DND-41 (cell line): Measurements from ENCODE around the gene ATXN7L2.

Experiments
- ATAC-seq: fragments of 200-7000 bp; cut with Tn5 transposase; 3 replicates; pipeline ENCODE4 v1.9.1; 2021; ENCODE audit warnings: low read depth; ENCODE audit not compliant: insufficient read depth
- DNase-seq: peaks from one replicate; pipeline ENCODE4 v3.0.0-alpha.2; 2020
- H2AFZ ChIP-seq: 2 replicates; pipeline ENCODE4 v1.6.0; 2012; ENCODE audit warnings: low read depth, low read length
- H3K27ac ChIP-seq: 2 replicates; pipeline ENCODE4 v1.5.1; 2012; ENCODE audit warnings: low read length, inconsistent platforms
- H3K27me3 ChIP-seq: fragments of 200-600 bp; sonication (generic); 2 replicates; pipeline ENCODE4 v1.6.0; 2012; ENCODE audit warnings: low read length, mild to moderate bottlenecking, inconsistent platforms; ENCODE audit not compliant: insufficient read depth, poor library complexity
- H3K36me3 ChIP-seq: 2 replicates; pipeline ENCODE4 v1.5.1; 2012; ENCODE audit warnings: low read length, inconsistent platforms; ENCODE audit not compliant: insufficient read depth
- H3K4me1 ChIP-seq: 2 replicates; pipeline ENCODE4 v1.5.1; 2012; ENCODE audit warnings: mild to moderate bottlenecking, low read length; ENCODE audit not compliant: insufficient read depth
- H3K4me2 ChIP-seq: 2 replicates; pipeline ENCODE4 v1.6.0; 2012; ENCODE audit warnings: mild to moderate bottlenecking, moderate library complexity, low read length, inconsistent platforms; ENCODE audit not compliant: insufficient read depth
- H3K4me3 ChIP-seq, 2 experiments: fragments of 200-600 bp in 1 of 2; shearing (Covaris generic) in 1 of 2; 2 replicates each; pipeline ENCODE4 v1.5.1; 2012 to 2016; ENCODE audit warnings: inconsistent platforms in 2 of 2, low read length in 2 of 2, mild to moderate bottlenecking in 2 of 2, low read depth in 1 of 2, moderate library complexity in 1 of 2
- H3K79me2 ChIP-seq: 2 replicates; pipeline ENCODE4 v1.6.0; 2012; ENCODE audit warnings: low read length, inconsistent platforms; ENCODE audit not compliant: insufficient read depth
- H3K9ac ChIP-seq: 2 replicates; pipeline ENCODE4 v1.6.0; 2012; ENCODE audit warnings: low read depth, mild to moderate bottlenecking, inconsistent platforms, low read length, moderate library complexity
- H3K9me3 ChIP-seq: 2 replicates; pipeline ENCODE4 v1.5.1; 2012; ENCODE audit warnings: low read length, moderate library complexity, mild to moderate bottlenecking, inconsistent platforms; ENCODE audit not compliant: insufficient read depth, severe bottlenecking
- H4K20me1 ChIP-seq: 2 replicates; pipeline ENCODE4 v1.6.0; 2012; ENCODE audit warnings: low read length; ENCODE audit not compliant: insufficient read depth
- CTCF ChIP-seq: IDR thresholded peaks from 2 replicates; pipeline ENCODE4 v1.5.1; 2012; ENCODE audit warnings: borderline replicate concordance, low read length, moderate library complexity, mild to moderate bottlenecking; ENCODE audit not compliant: poor library complexity, severe bottlenecking; ENCODE audit errors: extremely low read depth
- EZH2 ChIP-seq: IDR thresholded peaks from 3 replicates; pipeline ENCODE4 v1.6.1; 2012; ENCODE audit warnings: borderline replicate concordance, low read depth, mild to moderate bottlenecking, moderate library complexity, low read length, inconsistent platforms; ENCODE audit not compliant: severe bottlenecking

ATXN7L2 gene

GRCh38 chr1:109488696-109489095, 5.0 kb downstream of the ATXN7L2 start:
- Histone ChIP-seq H3K27ac (no peak overlapping the region), H4K20me1 (no peaks in the 10 kb centered on the region)

GRCh38 chr1:109490029-109490933, 6.6 kb downstream of the ATXN7L2 start:
- Histone ChIP-seq H3K4me2 (no peak overlapping the region), H2AFZ (no peak overlapping the region), H3K4me3 (no peak overlapping the region), H3K4me1 (peaks cover 27% of the 10 kb centered on the region), H3K36me3 (peaks cover 45% of the 10 kb centered on the region), H4K20me1 (peaks cover 4% of the 10 kb centered on the region; the same call in 1 of the 2 replicates), H3K79me2 (peaks cover 14% of the 10 kb centered on the region), H3K27ac (no peak overlapping the region), H3K9me3 (no peaks in the 10 kb centered on the region), H3K9ac (no peak overlapping the region), H3K27me3 (no peaks in the 10 kb centered on the region)
- ATAC-seq (peak; percentile 40), DNase-seq (peak; percentile 79)
- peak; percentile 83 for TF ChIP-seq CTCF
- no peak for TF ChIP-seq EZH2

More at GRCh38 chr1:109488696-109489095, 5.0 kb downstream of the ATXN7L2 start:
- ATAC-seq = no peak
- TF ChIP-seq EZH2 (no peak), CTCF (no peak)
- H3K4me3 ChIP-seq = no peak overlapping the region
- peaks cover 43% of the 10 kb centered on the region for H3K36me3 ChIP-seq
- H2AFZ ChIP-seq = no peak overlapping the region
- no peak for DNase-seq
- H3K27me3 ChIP-seq = no peaks in the 10 kb centered on the region
- H3K4me2 ChIP-seq = no peak overlapping the region
- no peaks in the 10 kb centered on the region for H3K9me3 ChIP-seq
- H3K9ac ChIP-seq = no peak overlapping the region
- peaks cover 11% of the 10 kb centered on the region for H3K79me2 ChIP-seq
- peaks cover 29% of the 10 kb centered on the region for H3K4me1 ChIP-seq

- Histone ChIP-seq H3K27me3 (no peaks in the 10 kb centered on the region), H3K4me2 (no peak overlapping the region), H2AFZ (no peak overlapping the region), H3K9ac (no peak overlapping the region), H3K9me3 (no peaks in the 10 kb centered on the region), H3K79me2 (peaks cover 20% of the 10 kb centered on the region), H4K20me1 (peaks cover 6% of the 10 kb centered on the region; the same call in 1 of the 2 replicates), H3K4me3 (no peak overlapping the region), H3K27ac (no peak overlapping the region), H3K4me1 (peaks cover 27% of the 10 kb centered on the region), H3K36me3 (peaks cover 52% of the 10 kb centered on the region)
- TF ChIP-seq CTCF (no peak), EZH2 (no peak)
- no peak for DNase-seq
- no peak for ATAC-seq
Observed at GRCh38 chr1:109490934-109491302, 7.2 kb downstream of the ATXN7L2 start.
